ENCODE measurements around the gene MRPS35.

MRPS35 gene

DNA sequence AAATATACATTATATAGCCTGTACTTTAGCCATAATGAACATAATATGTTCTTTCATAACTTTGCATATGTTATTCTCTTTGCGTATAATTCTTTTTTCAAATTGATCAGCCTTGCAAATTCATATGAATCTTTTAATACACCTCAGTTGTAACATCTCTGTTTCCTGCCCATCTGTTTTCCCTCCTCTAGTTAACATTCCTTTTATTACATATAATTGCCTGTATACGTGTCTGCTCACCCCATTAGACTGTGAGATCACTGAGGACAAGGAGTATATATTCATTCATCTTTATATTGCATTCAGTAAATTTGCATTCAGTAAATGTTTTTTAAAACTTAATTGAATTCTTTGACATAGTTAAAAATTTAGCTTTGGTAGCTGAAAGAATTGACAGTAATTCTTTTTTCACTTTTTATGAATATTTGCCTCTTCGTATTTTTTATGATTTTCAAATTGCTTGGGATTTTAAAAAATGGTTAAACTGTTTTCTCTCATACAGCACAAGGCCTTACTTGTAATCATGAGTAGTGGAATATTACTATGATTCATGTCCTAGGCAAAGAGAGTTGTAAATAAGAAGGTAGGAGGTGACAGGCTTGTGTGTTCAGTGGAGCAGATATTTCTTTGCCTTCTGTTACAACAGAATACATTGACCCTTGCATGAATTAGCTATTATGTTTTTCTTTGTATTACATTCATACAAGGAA, 36.6 kb downstream of the MRPS35 start:
- Histone ChIP-seq H3K4me1 (ENCODE audit: insufficient read depth, low read length) (peaks cover 11% of the 10 kb centered on the region), H3K27ac (ENCODE audit: low read depth, low read length) (no peak overlapping the region), H3K9ac (ENCODE audit: low read length) (no peak overlapping the region), H3K4me3 (ENCODE audit: low read depth in 1 of 2, low read length in 2 of 2) (no peak overlapping the region), H3K9me3 (ENCODE audit: low read length) (no peaks in the 10 kb centered on the region), H3K36me3 (ENCODE audit: insufficient read depth, low read length) (peaks cover 5% of the 10 kb centered on the region), H3K27me3 (ENCODE audit: control insufficient read depth in 1 of 2, insufficient read depth in 2 of 2, low read length in 2 of 2) (no peaks in the 10 kb centered on the region)

DNA sequence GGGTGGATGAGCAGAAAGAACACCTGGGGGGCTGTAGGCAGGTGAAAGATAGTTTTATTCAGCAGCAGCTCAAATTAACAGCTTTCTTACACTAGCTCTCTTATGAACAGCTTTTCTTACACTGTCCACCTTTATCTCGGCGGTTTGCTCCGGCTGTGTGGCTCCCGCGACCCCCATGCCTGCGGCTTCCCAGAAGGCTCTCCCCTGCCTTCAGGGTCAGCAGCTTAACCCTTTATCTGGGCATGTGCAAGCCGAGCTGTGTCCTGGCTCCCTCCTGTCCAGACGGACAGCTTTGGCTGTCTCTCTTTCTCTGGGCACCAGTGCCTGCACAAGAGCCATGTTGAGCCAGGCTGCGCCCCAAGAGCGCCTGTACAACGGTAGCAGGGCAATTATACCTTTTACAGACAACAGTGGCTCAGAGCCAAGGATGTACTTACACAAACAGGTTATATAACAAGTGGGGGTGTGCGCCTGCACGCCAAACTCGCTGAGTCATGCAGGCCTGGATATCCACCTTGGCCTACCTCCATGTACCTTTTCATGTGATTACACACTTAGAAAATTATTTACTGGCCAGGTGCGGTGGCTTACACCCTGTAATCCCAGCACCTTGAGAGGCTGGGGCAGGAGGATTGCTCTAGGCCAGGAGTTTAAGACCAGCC, 40.9 kb downstream of the MRPS35 start:
- H3K9ac ChIP-seq (ENCODE audit: low read length), result no peak overlapping the region
- H3K9me3 ChIP-seq (ENCODE audit: low read length), result no peaks in the 10 kb centered on the region
- H3K27me3 ChIP-seq (ENCODE audit: control insufficient read depth in 1 of 2, insufficient read depth in 2 of 2, low read length in 2 of 2), result no peaks in the 10 kb centered on the region
- peaks cover 11% of the 10 kb centered on the region for H3K36me3 ChIP-seq (ENCODE audit: insufficient read depth, low read length)
- no peak overlapping the region for H3K27ac ChIP-seq (ENCODE audit: low read depth, low read length)
- H3K4me1 ChIP-seq (ENCODE audit: insufficient read depth, low read length), result peaks cover 11% of the 10 kb centered on the region
- no peak overlapping the region for H3K4me3 ChIP-seq (ENCODE audit: low read depth in 1 of 2, low read length in 2 of 2)

DNA sequence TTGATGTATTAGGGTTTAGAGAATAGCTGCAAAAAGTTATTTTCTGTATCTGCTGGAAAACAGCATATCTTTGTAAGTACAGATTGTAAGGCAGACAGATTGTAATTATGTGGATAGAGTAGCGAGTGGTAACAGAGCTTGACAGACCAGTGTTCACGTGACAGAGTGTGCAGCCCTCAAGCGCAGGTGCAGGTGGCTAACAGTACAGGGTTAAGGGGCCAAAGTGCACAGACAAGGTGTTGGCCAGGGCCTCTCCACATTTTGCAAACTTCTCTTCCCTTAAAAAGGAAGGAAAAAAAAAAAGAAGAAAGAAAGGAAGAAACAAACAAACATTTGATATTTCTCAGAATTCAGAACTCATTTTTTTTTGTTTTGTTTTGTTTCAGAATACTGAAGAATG, 44.2 kb downstream of the MRPS35 start:
- H3K9me3 ChIP-seq (ENCODE audit: low read length), result no peaks in the 10 kb centered on the region
- H3K27me3 ChIP-seq (ENCODE audit: control insufficient read depth in 1 of 2, insufficient read depth in 2 of 2, low read length in 2 of 2), result no peaks in the 10 kb centered on the region
- H3K4me3 ChIP-seq (ENCODE audit: low read depth in 1 of 2, low read length in 2 of 2), result no peak overlapping the region
- H3K4me1 ChIP-seq (ENCODE audit: insufficient read depth, low read length), result no peaks in the 10 kb centered on the region
- H3K36me3 ChIP-seq (ENCODE audit: insufficient read depth, low read length), result peaks cover 14% of the 10 kb centered on the region
- H3K27ac ChIP-seq (ENCODE audit: low read depth, low read length), result no peak overlapping the region
- no peak overlapping the region for H3K9ac ChIP-seq (ENCODE audit: low read length)

DNA sequence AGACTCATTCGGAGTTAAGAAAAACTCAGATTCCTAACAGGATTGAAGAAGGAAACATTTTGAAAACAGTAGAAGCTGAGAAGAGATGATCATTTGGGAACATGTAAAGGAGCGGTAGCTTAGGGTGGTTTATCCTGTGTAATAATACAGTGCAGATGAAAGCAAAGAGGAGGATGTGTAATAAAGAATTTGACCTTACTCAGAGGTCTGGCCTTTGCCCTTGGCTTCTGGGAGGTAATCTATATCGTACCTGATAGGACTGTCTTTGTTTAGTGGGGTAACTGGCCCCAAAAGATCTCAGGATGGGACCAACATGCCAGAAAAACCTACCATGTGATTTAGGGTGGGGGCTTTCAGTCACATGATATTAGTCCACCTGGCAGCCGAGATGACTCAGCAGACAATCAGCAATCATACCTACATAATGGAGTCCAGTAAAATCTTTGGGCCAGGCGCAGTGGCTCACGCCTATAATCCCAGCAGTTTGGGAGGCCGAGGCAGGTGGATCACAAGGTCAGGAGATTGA, 46.1 kb downstream of the MRPS35 start:
- Histone ChIP-seq H3K36me3 (ENCODE audit: insufficient read depth, low read length) (peaks cover 14% of the 10 kb centered on the region), H3K9me3 (ENCODE audit: low read length) (no peaks in the 10 kb centered on the region), H3K27ac (ENCODE audit: low read depth, low read length) (no peak overlapping the region), H3K4me3 (ENCODE audit: low read depth in 1 of 2, low read length in 2 of 2) (no peak overlapping the region), H3K9ac (ENCODE audit: low read length) (no peak overlapping the region), H3K27me3 (ENCODE audit: control insufficient read depth in 1 of 2, insufficient read depth in 2 of 2, low read length in 2 of 2) (no peaks in the 10 kb centered on the region), H3K4me1 (ENCODE audit: insufficient read depth, low read length) (no peaks in the 10 kb centered on the region)

DNA sequence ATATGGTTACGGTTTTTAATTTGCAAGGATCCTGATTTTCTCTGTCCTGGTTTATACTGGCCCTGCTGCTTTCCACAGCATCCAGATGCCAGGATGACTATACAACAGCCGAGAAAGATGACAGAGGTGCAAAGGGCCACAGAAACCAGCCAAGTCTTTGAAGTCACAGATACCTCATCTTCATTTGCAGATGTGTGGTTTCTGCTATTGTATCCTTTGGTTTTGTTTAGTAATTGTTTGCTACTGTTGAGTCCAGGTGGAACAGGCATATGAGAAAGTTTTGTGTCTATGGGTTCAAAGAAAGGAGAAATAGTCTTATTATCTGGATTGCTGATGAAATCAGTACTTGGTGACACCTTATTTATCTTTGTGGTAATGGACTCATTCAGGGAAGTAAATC, 52.1 kb downstream of the MRPS35 start:
- no peaks in the 10 kb centered on the region for H3K4me1 ChIP-seq (ENCODE audit: insufficient read depth, low read length)
- H3K9ac ChIP-seq (ENCODE audit: low read length), result no peak overlapping the region
- H3K9me3 ChIP-seq (ENCODE audit: low read length), result no peaks in the 10 kb centered on the region
- no peak overlapping the region for H3K27ac ChIP-seq (ENCODE audit: low read depth, low read length)
- H3K4me3 ChIP-seq (ENCODE audit: low read depth in 1 of 2, low read length in 2 of 2), result no peak overlapping the region
- H3K27me3 ChIP-seq (ENCODE audit: control insufficient read depth in 1 of 2, insufficient read depth in 2 of 2, low read length in 2 of 2), result no peaks in the 10 kb centered on the region
- no peaks in the 10 kb centered on the region for H3K36me3 ChIP-seq (ENCODE audit: insufficient read depth, low read length)

DNA sequence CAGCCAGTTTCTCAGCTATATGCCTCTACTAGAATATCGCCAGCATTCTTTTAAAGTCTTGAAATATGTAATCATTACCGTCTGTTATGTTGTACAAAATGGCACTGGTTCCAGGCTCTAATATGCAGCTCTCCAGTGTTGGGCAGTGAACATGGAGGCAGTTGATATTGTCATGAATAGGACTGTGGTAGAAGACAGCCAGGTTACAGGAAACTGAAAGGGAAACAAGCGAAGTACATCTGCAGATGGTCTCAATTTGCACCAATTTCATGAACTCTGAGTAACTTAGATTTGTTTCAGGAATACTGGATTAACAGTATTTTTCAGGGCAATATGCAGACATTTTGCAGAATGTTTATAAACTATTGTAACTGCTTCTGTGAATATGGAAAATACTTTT, 56.0 kb downstream of the MRPS35 start:
- Histone ChIP-seq H3K27ac (ENCODE audit: low read depth, low read length) (no peak overlapping the region), H3K9me3 (ENCODE audit: low read length) (no peaks in the 10 kb centered on the region), H3K27me3 (ENCODE audit: control insufficient read depth in 1 of 2, insufficient read depth in 2 of 2, low read length in 2 of 2) (no peaks in the 10 kb centered on the region)

DNA sequence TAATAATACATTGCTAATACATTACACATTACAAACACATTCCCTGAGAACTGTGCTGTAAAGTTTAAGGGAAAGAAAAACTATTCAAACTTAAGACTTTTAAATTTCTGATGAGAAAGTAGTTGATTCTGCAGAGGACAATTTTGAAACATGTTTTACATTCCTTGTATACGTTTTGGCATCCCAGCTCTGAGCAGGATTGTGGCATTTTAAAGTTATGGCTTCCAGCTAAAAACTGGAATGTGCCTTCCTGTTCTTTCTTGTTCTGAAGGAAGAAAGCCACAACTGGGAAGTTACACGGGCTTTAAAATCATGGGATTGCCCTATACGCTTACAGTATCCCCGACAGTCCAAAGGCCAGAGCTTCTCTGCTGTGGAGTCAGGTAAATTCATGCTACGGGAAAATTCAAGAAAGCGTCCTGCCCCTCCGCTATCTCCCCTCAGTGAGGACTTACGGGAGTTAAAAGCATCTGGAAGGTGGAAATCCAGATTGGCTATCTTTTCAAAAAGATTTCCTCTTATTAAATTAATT, 58.6 kb downstream of the MRPS35 start:
- Histone ChIP-seq H3K9me3 (ENCODE audit: low read length) (no peaks in the 10 kb centered on the region), H3K27me3 (ENCODE audit: control insufficient read depth in 1 of 2, insufficient read depth in 2 of 2, low read length in 2 of 2) (no peaks in the 10 kb centered on the region), H3K27ac (ENCODE audit: low read depth, low read length) (no peak overlapping the region)

More for the DNA sequence above, 56.0 kb downstream of the MRPS35 start:
- no peak overlapping the region for H3K9ac ChIP-seq (ENCODE audit: low read length)
- H3K36me3 ChIP-seq (ENCODE audit: insufficient read depth, low read length), result no peaks in the 10 kb centered on the region
- H3K4me1 ChIP-seq (ENCODE audit: insufficient read depth, low read length), result no peaks in the 10 kb centered on the region
- no peak overlapping the region for H3K4me3 ChIP-seq (ENCODE audit: low read depth in 1 of 2, low read length in 2 of 2)

DNA sequence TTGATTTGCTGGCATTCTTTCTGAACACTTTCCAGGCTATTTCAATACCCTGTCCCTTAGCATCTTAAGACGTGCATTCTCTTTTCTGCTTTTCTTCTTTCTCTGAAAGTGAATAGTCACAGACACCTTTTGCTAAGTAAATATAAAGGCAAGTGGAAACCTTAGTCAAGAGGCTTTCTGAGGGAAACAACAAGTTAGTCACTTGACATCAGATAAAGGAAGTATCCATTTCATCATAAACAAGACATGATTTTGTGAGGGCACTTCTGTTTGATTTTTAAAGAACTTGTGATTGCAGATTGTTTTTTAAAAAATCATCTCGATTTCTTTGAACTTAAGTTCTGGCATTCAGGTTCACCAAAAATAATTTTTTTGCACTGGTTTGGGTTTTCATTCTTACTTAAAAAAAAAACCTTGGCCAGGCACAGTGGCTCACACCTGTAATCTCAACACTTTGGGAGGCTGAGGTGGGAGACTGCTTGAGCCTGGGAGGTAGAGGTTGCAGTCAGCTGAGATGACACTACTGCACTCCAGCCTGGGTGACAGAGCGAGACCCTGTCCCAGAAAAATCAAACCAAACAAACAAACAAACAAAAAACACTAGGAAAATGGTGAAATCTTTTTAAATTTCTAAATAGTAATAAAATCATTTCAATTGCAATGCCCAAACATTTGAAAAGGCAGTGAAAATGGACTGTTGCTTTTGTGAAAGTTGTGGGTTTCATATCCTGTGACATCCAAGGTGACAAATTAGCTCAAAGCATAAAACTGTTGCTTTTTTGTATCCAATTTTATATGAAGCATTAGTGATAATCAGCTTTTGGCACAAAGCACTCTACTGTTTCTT, 61.1 kb downstream of the MRPS35 start:
- H3K4me1 ChIP-seq (ENCODE audit: insufficient read depth, low read length), result no peaks in the 10 kb centered on the region
- H3K4me3 ChIP-seq (ENCODE audit: low read depth in 1 of 2, low read length in 2 of 2), result no peak overlapping the region

More for the DNA sequence above, 58.6 kb downstream of the MRPS35 start:
- H3K4me1 ChIP-seq (ENCODE audit: insufficient read depth, low read length), result no peaks in the 10 kb centered on the region
- H3K36me3 ChIP-seq (ENCODE audit: insufficient read depth, low read length), result no peaks in the 10 kb centered on the region
- H3K4me3 ChIP-seq (ENCODE audit: low read depth in 1 of 2, low read length in 2 of 2), result no peak overlapping the region
- no peak overlapping the region for H3K9ac ChIP-seq (ENCODE audit: low read length)

DNA sequence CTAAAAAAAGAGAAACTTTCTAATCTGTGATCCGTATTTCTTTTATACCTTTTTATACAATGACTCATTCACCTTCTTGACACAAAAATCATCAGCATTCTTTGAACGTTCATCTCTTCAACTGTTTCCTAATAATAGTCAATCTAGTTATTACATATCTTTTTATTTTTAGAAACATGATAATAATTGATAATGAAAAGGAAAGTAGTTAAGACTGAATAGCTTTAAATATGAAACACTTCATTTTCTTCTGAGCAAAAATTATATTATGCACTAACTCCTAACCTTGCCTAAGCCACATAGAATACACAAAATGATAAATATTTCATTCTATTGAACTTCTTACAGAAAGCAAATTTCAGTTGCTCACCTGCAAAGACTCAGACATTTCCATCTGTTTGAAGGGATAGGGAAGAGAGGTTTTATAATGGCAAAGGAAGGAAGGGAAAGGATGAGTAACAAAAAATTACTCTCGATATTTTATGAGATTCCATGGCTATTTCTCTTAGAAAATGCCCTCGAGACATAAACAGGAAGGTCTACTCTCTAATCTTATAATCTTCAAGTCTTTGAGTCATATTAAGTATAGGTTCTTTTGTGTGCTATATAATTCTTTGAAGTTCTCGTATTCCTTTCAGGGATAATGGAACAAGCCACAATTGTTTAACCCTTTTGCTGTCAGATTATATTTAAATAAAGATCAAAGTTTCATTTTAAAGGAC, 61.9 kb downstream of the MRPS35 start:
- Histone ChIP-seq H3K9ac (ENCODE audit: low read length) (no peak overlapping the region), H3K27ac (ENCODE audit: low read depth, low read length) (no peak overlapping the region), H3K36me3 (ENCODE audit: insufficient read depth, low read length) (no peaks in the 10 kb centered on the region), H3K4me3 (ENCODE audit: low read depth in 1 of 2, low read length in 2 of 2) (no peak overlapping the region), H3K27me3 (ENCODE audit: control insufficient read depth in 1 of 2, insufficient read depth in 2 of 2, low read length in 2 of 2) (no peaks in the 10 kb centered on the region), H3K9me3 (ENCODE audit: low read length) (no peaks in the 10 kb centered on the region), H3K4me1 (ENCODE audit: insufficient read depth, low read length) (no peaks in the 10 kb centered on the region)

More for the DNA sequence above, 61.1 kb downstream of the MRPS35 start:
- Histone ChIP-seq H3K9ac (ENCODE audit: low read length) (no peak overlapping the region), H3K9me3 (ENCODE audit: low read length) (no peaks in the 10 kb centered on the region), H3K27ac (ENCODE audit: low read depth, low read length) (no peak overlapping the region), H3K27me3 (ENCODE audit: control insufficient read depth in 1 of 2, insufficient read depth in 2 of 2, low read length in 2 of 2) (no peaks in the 10 kb centered on the region), H3K36me3 (ENCODE audit: insufficient read depth, low read length) (no peaks in the 10 kb centered on the region)

DNA sequence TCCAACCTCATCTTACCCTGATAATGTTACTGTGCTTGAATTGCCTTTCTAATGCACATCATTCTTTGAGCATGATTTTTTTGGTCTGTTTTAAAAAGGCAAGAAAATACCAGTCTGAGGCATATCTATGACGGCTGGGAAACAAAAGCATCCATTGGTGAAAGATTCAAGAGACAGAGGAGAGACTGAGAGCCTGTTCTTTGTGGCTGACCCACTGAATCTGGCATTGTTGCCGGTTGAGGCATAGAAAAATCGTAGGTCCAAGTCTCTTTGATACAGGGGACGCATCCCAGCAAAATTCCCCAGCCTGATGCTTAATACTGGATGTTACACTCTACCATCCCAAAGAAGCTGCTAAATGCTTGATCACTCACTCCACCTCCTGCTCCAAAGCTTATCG, 66.5 kb downstream of the MRPS35 start:
- Histone ChIP-seq H3K9ac (ENCODE audit: low read length) (no peak overlapping the region), H3K4me3 (ENCODE audit: low read depth in 1 of 2, low read length in 2 of 2) (no peak overlapping the region), H3K27ac (ENCODE audit: low read depth, low read length) (no peak overlapping the region), H3K9me3 (ENCODE audit: low read length) (no peaks in the 10 kb centered on the region), H3K27me3 (ENCODE audit: control insufficient read depth in 1 of 2, insufficient read depth in 2 of 2, low read length in 2 of 2) (no peaks in the 10 kb centered on the region), H3K4me1 (ENCODE audit: insufficient read depth, low read length) (peaks cover 13% of the 10 kb centered on the region), H3K36me3 (ENCODE audit: insufficient read depth, low read length) (no peaks in the 10 kb centered on the region)

All from muscle layer of colon (tissue), 2 donors.